Karpas-422 (cell line): ENCODE data around the gene DOCK6. TPM values are rescaled to one million over a fixed set of nuclear protein-coding genes. Genes with fewer than 3 reads are reported as not detected.

Experiments
- DNase-seq: peaks from one replicate; pipeline ENCODE4 v3.0.0-alpha.2; 2015
- H2AFZ ChIP-seq: fragments of 200-600 bp; sonication (generic); 2 replicates; pipeline ENCODE4 v1.6.1; 2014; ENCODE audit warnings: antibody characterized with exemption, low read length, mixed read lengths
- H3K27ac ChIP-seq: fragments of 200-600 bp; sonication (generic); 2 replicates; pipeline ENCODE4 v1.5.1; 2014; ENCODE audit warnings: mild to moderate bottlenecking, low read length, moderate library complexity
- H3K27me3 ChIP-seq: fragments of 200-600 bp; sonication (generic); 2 replicates; pipeline ENCODE4 v1.6.1; 2014; ENCODE audit warnings: low read length, mixed read lengths
- H3K36me3 ChIP-seq: fragments of 200-600 bp; sonication (generic); 2 replicates; pipeline ENCODE4 v1.6.1; 2014; ENCODE audit warnings: low read length, mixed read lengths; ENCODE audit not compliant: insufficient read depth
- H3K4me1 ChIP-seq: fragments of 200-600 bp; sonication (generic); 2 replicates; pipeline ENCODE4 v1.6.1; 2014; ENCODE audit warnings: mild to moderate bottlenecking, low read length, mixed read lengths
- H3K4me2 ChIP-seq: fragments of 200-600 bp; sonication (generic); 2 replicates; pipeline ENCODE4 v1.6.1; 2014; ENCODE audit warnings: low read length, low read depth, mild to moderate bottlenecking; ENCODE audit not compliant: poor library complexity, severe bottlenecking
- H3K4me3 ChIP-seq: fragments of 200-600 bp; sonication (generic); 2 replicates; pipeline ENCODE4 v1.5.1; 2014; ENCODE audit warnings: mild to moderate bottlenecking, antibody characterized with exemption, low read length, mixed read lengths
- H3K79me2 ChIP-seq: fragments of 200-600 bp; sonication (generic); 2 replicates; pipeline ENCODE4 v1.6.1; 2014; ENCODE audit warnings: mild to moderate bottlenecking, low read length, mixed read lengths
- H3K9ac ChIP-seq: fragments of 200-600 bp; sonication (generic); 2 replicates; pipeline ENCODE4 v1.6.0; 2014; ENCODE audit warnings: low read length
- H3K9me2 ChIP-seq: fragments of 200-600 bp; sonication (generic), shearing (Covaris generic); replicated peaks from 2 replicates; pipeline ENCODE4 v1.6.0; 2014; ENCODE audit warnings: mild to moderate bottlenecking, low read length, moderate library complexity; ENCODE audit not compliant: insufficient read depth
- H3K9me3 ChIP-seq: fragments of 300-700, 200-600 bp; sonication (generic); 2 replicates; pipeline ENCODE4 v1.6.1; 2014; ENCODE audit warnings: low read length, mixed read lengths
- H4K20me1 ChIP-seq: fragments of 200-600 bp; sonication (generic); 2 replicates; pipeline ENCODE4 v1.6.1; 2014; ENCODE audit warnings: mild to moderate bottlenecking, antibody characterized with exemption, low read length, low read depth; ENCODE audit not compliant: insufficient read depth
- total RNA-seq: library from RNA; depleted of rRNA; stranded (reverse); fragments of >200 nt; shearing (Covaris generic); gene quantifications from 2 replicates; pipeline ENCODE4 v1.2.3, GENCODE V29; 2014; ENCODE audit warnings: low replicate concordance

Gene DOCK6
- total RNA-seq, 1 experiment from 2014 or later = 6.5 TPM

- no peaks in the 10 kb centered on the region for H4K20me1 ChIP-seq
- peak overlapping the region; percentile 40; the same call in 1 of the 2 replicates for H3K9ac ChIP-seq
- no peak overlapping the region for H3K27ac ChIP-seq
- no peaks in the 10 kb centered on the region for H3K9me2 ChIP-seq
- H3K4me3 ChIP-seq = peak overlapping the region; percentile 47; the same call in 1 of the 2 replicates
- H3K36me3 ChIP-seq = no peaks in the 10 kb centered on the region
- H3K4me1 ChIP-seq = peaks cover 8% of the 10 kb centered on the region
- no peaks in the 10 kb centered on the region for H3K9me3 ChIP-seq
- H2AFZ ChIP-seq = peak overlapping the region; percentile 81
- no peaks in the 10 kb centered on the region for H3K79me2 ChIP-seq
- peak; percentile 91 for DNase-seq
- peak overlapping the region; percentile 47 for H3K4me2 ChIP-seq
- H3K27me3 ChIP-seq = no peaks in the 10 kb centered on the region
These were observed 31.4 kb upstream of the DOCK6 start for GRCh38 chr19:11293433-11294389.

DNA sequence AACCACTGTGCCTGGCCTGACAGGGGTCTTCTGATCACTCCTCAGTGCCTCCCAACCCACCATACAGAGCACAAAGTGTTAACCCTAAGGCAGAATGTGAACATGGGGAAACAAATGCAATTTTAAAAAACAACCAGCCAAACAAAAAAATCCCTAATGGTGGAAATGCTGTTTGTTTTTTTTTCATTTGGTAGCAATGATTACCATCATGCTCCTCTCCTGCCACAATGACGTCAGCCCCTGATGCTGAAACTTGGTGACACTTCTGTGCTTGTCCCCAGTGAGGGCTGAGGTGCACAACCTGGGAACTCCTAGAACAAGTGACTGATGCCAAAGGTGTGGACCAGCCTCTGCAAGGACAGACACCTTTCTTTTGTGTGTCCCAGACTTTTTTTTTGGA is 29.7 kb upstream of the DOCK6 start:
- Histone ChIP-seq H3K27me3 (no peaks in the 10 kb centered on the region), H4K20me1 (no peaks in the 10 kb centered on the region), H3K36me3 (no peaks in the 10 kb centered on the region), H2AFZ (no peak overlapping the region), H3K79me2 (no peaks in the 10 kb centered on the region), H3K9ac (no peak overlapping the region), H3K27ac (no peak overlapping the region), H3K4me2 (no peak overlapping the region), H3K4me1 (peaks cover 8% of the 10 kb centered on the region), H3K4me3 (no peak overlapping the region), H3K9me3 (no peaks in the 10 kb centered on the region), H3K9me2 (no peaks in the 10 kb centered on the region)
- no peak for DNase-seq

DNA sequence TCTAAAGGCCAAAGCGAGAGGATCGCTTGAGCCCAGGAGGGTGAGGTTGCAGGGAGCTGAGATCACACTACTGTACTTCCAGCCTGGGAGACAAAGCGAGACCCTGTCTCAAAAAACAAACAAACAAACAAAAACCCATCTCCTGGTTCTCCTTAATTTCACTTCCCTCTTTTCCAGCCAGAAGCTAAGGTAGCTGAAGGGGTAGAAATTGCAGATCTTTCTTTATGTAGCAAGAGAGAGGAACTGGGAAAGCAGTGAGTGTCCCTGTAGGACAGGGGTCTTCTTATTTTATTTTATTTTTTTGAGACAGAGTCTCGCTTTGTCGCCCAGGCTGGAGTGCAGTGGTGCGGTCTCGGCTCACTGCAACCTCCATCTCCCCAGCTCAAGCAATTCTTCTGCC is 29.1 kb upstream of the DOCK6 start:
- Histone ChIP-seq H2AFZ (no peak overlapping the region), H3K4me1 (peaks cover 8% of the 10 kb centered on the region), H3K36me3 (no peaks in the 10 kb centered on the region), H3K27ac (no peak overlapping the region), H4K20me1 (no peaks in the 10 kb centered on the region), H3K4me2 (no peak overlapping the region), H3K79me2 (no peaks in the 10 kb centered on the region), H3K27me3 (no peaks in the 10 kb centered on the region), H3K9ac (no peak overlapping the region), H3K9me2 (no peaks in the 10 kb centered on the region), H3K4me3 (no peak overlapping the region), H3K9me3 (no peaks in the 10 kb centered on the region)
- no peak for DNase-seq

DNA sequence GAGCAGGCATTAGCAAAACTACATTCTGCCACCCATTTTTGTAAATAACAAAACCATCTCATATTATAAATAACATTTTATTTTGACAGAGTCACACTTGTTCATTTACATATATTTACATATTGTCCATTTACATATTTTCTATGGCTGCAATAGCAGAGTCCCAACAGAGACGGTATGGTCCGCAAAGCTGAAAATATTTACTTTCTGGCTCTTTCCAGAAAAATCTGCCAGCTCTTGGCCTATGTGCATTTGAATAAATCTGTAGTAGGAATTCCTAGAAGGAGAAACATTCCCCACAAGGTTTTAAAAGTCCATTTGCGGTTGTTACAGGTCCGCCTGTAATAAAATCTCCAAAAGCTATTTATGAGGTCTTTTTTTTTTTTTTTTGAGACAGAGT is 27.9 kb upstream of the DOCK6 start:
- Histone ChIP-seq H3K4me1 (peaks cover 8% of the 10 kb centered on the region), H3K4me2 (no peak overlapping the region), H3K27me3 (no peaks in the 10 kb centered on the region), H2AFZ (no peak overlapping the region), H3K9me3 (no peaks in the 10 kb centered on the region), H3K79me2 (no peaks in the 10 kb centered on the region), H4K20me1 (no peaks in the 10 kb centered on the region), H3K9ac (no peak overlapping the region), H3K27ac (no peak overlapping the region), H3K4me3 (no peak overlapping the region), H3K9me2 (no peaks in the 10 kb centered on the region), H3K36me3 (no peaks in the 10 kb centered on the region)
- DNase-seq = no peak

- no peak overlapping the region for H3K4me3 ChIP-seq
- DNase-seq = peak; percentile 44
- no peak overlapping the region for H2AFZ ChIP-seq
- no peaks in the 10 kb centered on the region for H4K20me1 ChIP-seq
- H3K36me3 ChIP-seq = no peaks in the 10 kb centered on the region
- H3K4me2 ChIP-seq = no peak overlapping the region
- H3K79me2 ChIP-seq = no peaks in the 10 kb centered on the region
- H3K9ac ChIP-seq = no peak overlapping the region
- no peaks in the 10 kb centered on the region for H3K4me1 ChIP-seq
- H3K27me3 ChIP-seq = no peaks in the 10 kb centered on the region
- H3K9me3 ChIP-seq = no peaks in the 10 kb centered on the region
- no peak overlapping the region for H3K27ac ChIP-seq
- H3K9me2 ChIP-seq = no peaks in the 10 kb centered on the region
These were observed 26.0 kb upstream of the DOCK6 start for GRCh38 chr19:11288349-11288748.

- no peak overlapping the region for H3K4me3 ChIP-seq
- H3K9me3 ChIP-seq = no peaks in the 10 kb centered on the region
- no peak overlapping the region for H3K4me2 ChIP-seq
- H3K27ac ChIP-seq = no peak overlapping the region
- H3K27me3 ChIP-seq = no peaks in the 10 kb centered on the region
- H3K36me3 ChIP-seq = no peaks in the 10 kb centered on the region
- DNase-seq = no peak
- no peaks in the 10 kb centered on the region for H3K79me2 ChIP-seq
- no peaks in the 10 kb centered on the region for H3K4me1 ChIP-seq
- no peak overlapping the region for H3K9ac ChIP-seq
- no peak overlapping the region for H2AFZ ChIP-seq
- no peaks in the 10 kb centered on the region for H3K9me2 ChIP-seq
- H4K20me1 ChIP-seq = no peaks in the 10 kb centered on the region
These were observed 24.1 kb upstream of the DOCK6 start for GRCh38 chr19:11286312-11286974.

- H3K9me2 ChIP-seq = no peaks in the 10 kb centered on the region
- H3K79me2 ChIP-seq = no peaks in the 10 kb centered on the region
- no peak for DNase-seq
- no peaks in the 10 kb centered on the region for H3K36me3 ChIP-seq
- no peaks in the 10 kb centered on the region for H3K4me1 ChIP-seq
- H3K9ac ChIP-seq = no peak overlapping the region
- no peaks in the 10 kb centered on the region for H4K20me1 ChIP-seq
- H3K9me3 ChIP-seq = no peaks in the 10 kb centered on the region
- no peak overlapping the region for H3K4me2 ChIP-seq
- H2AFZ ChIP-seq = no peak overlapping the region
- H3K27ac ChIP-seq = no peak overlapping the region
- H3K27me3 ChIP-seq = no peaks in the 10 kb centered on the region
- no peak overlapping the region for H3K4me3 ChIP-seq
These were observed 22.2 kb upstream of the DOCK6 start for GRCh38 chr19:11284515-11284914.

- H3K27me3 ChIP-seq = no peaks in the 10 kb centered on the region
- H3K9me3 ChIP-seq = no peaks in the 10 kb centered on the region
- H3K79me2 ChIP-seq = no peaks in the 10 kb centered on the region
- no peaks in the 10 kb centered on the region for H3K36me3 ChIP-seq
- no peaks in the 10 kb centered on the region for H4K20me1 ChIP-seq
- no peaks in the 10 kb centered on the region for H3K4me1 ChIP-seq
- no peak overlapping the region for H3K27ac ChIP-seq
- DNase-seq = no peak
- H2AFZ ChIP-seq = no peak overlapping the region
- H3K4me2 ChIP-seq = no peak overlapping the region
- H3K4me3 ChIP-seq = no peak overlapping the region
- no peak overlapping the region for H3K9ac ChIP-seq
- H3K9me2 ChIP-seq = no peaks in the 10 kb centered on the region
These were observed 19.2 kb upstream of the DOCK6 start for GRCh38 chr19:11281356-11282049.
